Measurements from ENCODE around the gene MACROD2.

Gene MACROD2

GRCh38 chr20:14687313-14687712 is 692.0 kb downstream of the MACROD2 start:
- TF ChIP-seq SETDB1 (IDR thresholded peaks at IDR 0.05; ENCODE audit: insufficient read length, low read length) (no peak), ZNF146 (tag by site-specific recombination; IDR thresholded peaks at IDR 0.05) (no peak), SP3 (tag by site-specific recombination; IDR thresholded peaks at IDR 0.05) (no peak), ZNF335 (tag by site-specific recombination; conservative IDR thresholded peaks at IDR 0.05) (no peak), SCRT1 (tag by site-specific recombination; IDR thresholded peaks at IDR 0.05; ENCODE audit: borderline replicate concordance) (no peak), ZNF658 (tag by site-specific recombination; IDR thresholded peaks at IDR 0.05) (no peak), ZNF416 (tag by site-specific recombination; IDR thresholded peaks at IDR 0.05) (no peak), ZNF211 (tag by site-specific recombination; IDR thresholded peaks at IDR 0.05; ENCODE audit: low read depth) (no peak)
- ChIA-PET CTCF (no interaction called here), POLR2A (no interaction called here)

GRCh38 chr20:14688005-14688404 is 692.7 kb downstream of the MACROD2 start:
- no peak overlapping the region for H3K4me3 ChIP-seq (ENCODE audit: low read depth, low read length)
- H3K27ac ChIP-seq (ENCODE audit: extremely low read depth, low read depth, low read length), result no peak overlapping the region
- H3K4me1 ChIP-seq (ENCODE audit: control insufficient read depth, insufficient read depth, low read length), result no peaks in the 10 kb centered on the region
- ChIA-PET POLR2A (no interaction called here), CTCF (interaction anchor here (0.6 kb wide), 1 partner anchor 38 kb away, joined by 3 read pairs; no protein-coding TSS in a partner anchor)
- H3K36me3 ChIP-seq (ENCODE audit: control insufficient read depth in 2 of 2, insufficient read depth in 1 of 2, low read length in 2 of 2), result no peaks in the 10 kb centered on the region
- no peak for TF ChIP-seq ZNF768 (tag by site-specific recombination; IDR thresholded peaks at IDR 0.05)
- no peak for TF ChIP-seq ZBTB44 (tag by site-specific recombination; IDR thresholded peaks at IDR 0.05)
- TF ChIP-seq ZNF239 (tag by site-specific recombination; IDR thresholded peaks at IDR 0.05), result no peak
- TF ChIP-seq ZNF529 (tag by site-specific recombination; IDR thresholded peaks at IDR 0.05; ENCODE audit: insufficient replicate concordance), result no peak
- no peak for TF ChIP-seq PRDM10 (tag by site-specific recombination; IDR thresholded peaks at IDR 0.05)
- no peak for TF ChIP-seq REST (tag by site-specific recombination; IDR thresholded peaks at IDR 0.05)
- no peak for TF ChIP-seq ZNF362 (tag by site-specific recombination; IDR thresholded peaks at IDR 0.05)
- TF ChIP-seq OVOL3 (tag by site-specific recombination; IDR thresholded peaks at IDR 0.05), result no peak
- no peak for TF ChIP-seq FEZF1 (tag by site-specific recombination; IDR thresholded peaks at IDR 0.05)
- no peak for TF ChIP-seq ZNF175 (tag by site-specific recombination; IDR thresholded peaks at IDR 0.05)
- no peak for TF ChIP-seq ZNF23 (tag by site-specific recombination; IDR thresholded peaks at IDR 0.05; ENCODE audit: borderline replicate concordance)
- TF ChIP-seq ZNF140 (tag by site-specific recombination; IDR thresholded peaks at IDR 0.05), result no peak
- TF ChIP-seq REPIN1 (tag by site-specific recombination; IDR thresholded peaks at IDR 0.05; ENCODE audit: low read depth), result no peak
- no peak for TF ChIP-seq KLF8 (tag by site-specific recombination; IDR thresholded peaks at IDR 0.05)
- H3K9me3 ChIP-seq (ENCODE audit: control insufficient read depth, insufficient read depth, low read depth, low read length), result no peaks in the 10 kb centered on the region

More at GRCh38 chr20:14687313-14687712, 692.0 kb downstream of the MACROD2 start:
- no peak overlapping the region for H3K4me3 ChIP-seq (ENCODE audit: low read depth, low read length)
- no peaks in the 10 kb centered on the region for H3K4me1 ChIP-seq (ENCODE audit: control insufficient read depth, insufficient read depth, low read length)
- no peaks in the 10 kb centered on the region for H3K36me3 ChIP-seq (ENCODE audit: control insufficient read depth in 2 of 2, insufficient read depth in 1 of 2, low read length in 2 of 2)
- no peak overlapping the region for H3K27ac ChIP-seq (ENCODE audit: extremely low read depth, low read depth, low read length)
- H3K9me3 ChIP-seq (ENCODE audit: control insufficient read depth, insufficient read depth, low read depth, low read length), result no peaks in the 10 kb centered on the region
